GM21723 (cell line): Measurements from ENCODE around the gene CCDC33.

Source experiments
- ATAC-seq: cut with Tn5 transposase; IDR thresholded peaks from one replicate; pipeline ENCODE4 v1.9.1; 2021; ENCODE audit warnings: mild to moderate bottlenecking, moderate library complexity; ENCODE audit not compliant: unreplicated experiment

Gene CCDC33

GRCh38 chr15:74208901-74209559 lies 27.1 kb upstream of the CCDC33 start:
- no peak for ATAC-seq

- no peak for ATAC-seq
Observed at GRCh38 chr15:74209560-74209958, 26.6 kb upstream of the CCDC33 start.

GRCh38 chr15:74209997-74210671 lies 26.0 kb upstream of the CCDC33 start:
- no peak for ATAC-seq

- ATAC-seq, result no peak
Observed at GRCh38 chr15:74210729-74211128, 25.4 kb upstream of the CCDC33 start.

GRCh38 chr15:74211656-74212055 lies 24.5 kb upstream of the CCDC33 start:
- no peak for ATAC-seq

- ATAC-seq, result no peak
Observed at GRCh38 chr15:74212494-74212893, 23.6 kb upstream of the CCDC33 start.

GRCh38 chr15:74213858-74214284 lies 22.3 kb upstream of the CCDC33 start:
- no peak for ATAC-seq

GRCh38 chr15:74214324-74215021 lies 21.7 kb upstream of the CCDC33 start:
- ATAC-seq, result no peak

GRCh38 chr15:74215958-74216357 lies 20.2 kb upstream of the CCDC33 start:
- ATAC-seq, result no peak

- no peak for ATAC-seq
Observed at GRCh38 chr15:74216949-74217348, 19.2 kb upstream of the CCDC33 start.

GRCh38 chr15:74217907-74218885 lies 17.9 kb upstream of the CCDC33 start:
- no peak for ATAC-seq

GRCh38 chr15:74220475-74221248 lies 15.5 kb upstream of the CCDC33 start:
- no peak for ATAC-seq

GRCh38 chr15:74221399-74222239 lies 14.5 kb upstream of the CCDC33 start:
- no peak for ATAC-seq

- no peak for ATAC-seq
Observed at GRCh38 chr15:74222240-74223119, 13.6 kb upstream of the CCDC33 start.

- ATAC-seq, result no peak
Observed at GRCh38 chr15:74225928-74226327, 10.2 kb upstream of the CCDC33 start.

- no peak for ATAC-seq
Observed at GRCh38 chr15:74226761-74227540, 9.2 kb upstream of the CCDC33 start.

- ATAC-seq, result no peak
Observed at GRCh38 chr15:74227968-74228722, 8.0 kb upstream of the CCDC33 start.
